Activated CD4-positive, CD25-positive, alpha-beta regulatory T cell treated with anti-CD3 and anti-CD28 coated beads, Interleukin-2, amount 50 U/mL, for 16 hours (primary cell): Measurements from ENCODE around the gene YBX3.
A peak's percentile ranks its signal among the peaks of the same experiment; 100 is the strongest.

ENCODE experiments used
- DNase-seq: peaks from one replicate; pipeline ENCODE4 v3.0.0-alpha.2; 2020; ENCODE audit warnings: low read depth, low spot score

Gene YBX3

GRCh38 chr12:10721651-10722501, 1.2 kb downstream of the YBX3 start:
- no peak for DNase-seq

- no peak for DNase-seq
These were observed 2.0 kb downstream of the YBX3 start for GRCh38 chr12:10720974-10721650.

- no peak for DNase-seq
These were observed 3.6 kb downstream of the YBX3 start for GRCh38 chr12:10719482-10719881.

GRCh38 chr12:10718279-10718821, 4.8 kb downstream of the YBX3 start:
- no peak for DNase-seq

- no peak for DNase-seq
These were observed 5.7 kb downstream of the YBX3 start for GRCh38 chr12:10717410-10717809.

- no peak for DNase-seq
These were observed 6.3 kb downstream of the YBX3 start for GRCh38 chr12:10716704-10717315.

- no peak for DNase-seq
These were observed 6.8 kb downstream of the YBX3 start for GRCh38 chr12:10716277-10716676.

GRCh38 chr12:10715491-10715890, 7.6 kb downstream of the YBX3 start:
- no peak for DNase-seq

- no peak for DNase-seq
These were observed 13.3 kb downstream of the YBX3 start for GRCh38 chr12:10709808-10710207.

GRCh38 chr12:10708862-10709261, 14.3 kb downstream of the YBX3 start:
- no peak for DNase-seq

GRCh38 chr12:10705655-10706054, 17.5 kb downstream of the YBX3 start:
- DNase-seq, result no peak

- no peak for DNase-seq
These were observed 21.3 kb downstream of the YBX3 start for GRCh38 chr12:10701843-10702242.

GRCh38 chr12:10701131-10701681, 21.9 kb downstream of the YBX3 start:
- DNase-seq, result no peak

GRCh38 chr12:10700581-10700980, 22.5 kb downstream of the YBX3 start:
- no peak for DNase-seq

GRCh38 chr12:10697862-10698261, 25.3 kb downstream of the YBX3 start:
- DNase-seq, result no peak

- DNase-seq, result no peak
These were observed 26.0 kb downstream of the YBX3 start for GRCh38 chr12:10697156-10697555.

- no peak for DNase-seq
These were observed 32.2 kb downstream of the YBX3 start for GRCh38 chr12:10690906-10691305.

- DNase-seq, result no peak
These were observed 34.0 kb downstream of the YBX3 start for GRCh38 chr12:10689146-10689545.

- DNase-seq, result no peak
These were observed 35.1 kb downstream of the YBX3 start for GRCh38 chr12:10688042-10688441.

- peak; percentile 30 for DNase-seq
These were observed 49.3 kb downstream of the YBX3 start, which contains the start of gene STYK1 for GRCh38 chr12:10673659-10674384. Gene STYK1 (minus strand): TSS chr12:10674052. CDS start chr12:10634618, 39,434 bp downstream.

GRCh38 chr12:10672231-10672868, 50.8 kb downstream of the YBX3 start:
- DNase-seq, result no peak
